GM18498 (cell line): Measurements from ENCODE around the gene IZUMO4.
"Not testable (repeated sequence)": the region's sequence is repeated elsewhere in the genome, so short reads cannot be mapped to it uniquely, and the experiment has no call there.

Experiments
- ATAC-seq: cut with Tn5 transposase; IDR thresholded peaks from one replicate; pipeline ENCODE4 v1.9.1; 2021; ENCODE audit warnings: mild to moderate bottlenecking, moderate library complexity; ENCODE audit not compliant: unreplicated experiment

IZUMO4 gene

GRCh38 chr19:2122251-2122650 lies 25.5 kb downstream of the IZUMO4 start:
- ATAC-seq, result no peak

GRCh38 chr19:2122982-2123381 lies 26.3 kb downstream of the IZUMO4 start:
- ATAC-seq, result no peak

GRCh38 chr19:2123682-2124387 lies 27.1 kb downstream of the IZUMO4 start:
- ATAC-seq, result no peak

- ATAC-seq, result no peak
Observed at GRCh38 chr19:2126879-2127518, 30.3 kb downstream of the IZUMO4 start.

- ATAC-seq, result no peak
Observed at GRCh38 chr19:2127758-2128157, 31.0 kb downstream of the IZUMO4 start.

GRCh38 chr19:2128252-2128651 lies 31.5 kb downstream of the IZUMO4 start:
- not testable (repeated sequence) for ATAC-seq

GRCh38 chr19:2129022-2129421 lies 32.3 kb downstream of the IZUMO4 start:
- no peak for ATAC-seq

GRCh38 chr19:2129486-2129885 lies 32.8 kb downstream of the IZUMO4 start:
- no peak for ATAC-seq

GRCh38 chr19:2129892-2130770 lies 33.4 kb downstream of the IZUMO4 start:
- ATAC-seq, result no peak

- ATAC-seq, result not testable (repeated sequence)
Observed at GRCh38 chr19:2131012-2131975, 34.6 kb downstream of the IZUMO4 start.

GRCh38 chr19:2132191-2132590 lies 35.5 kb downstream of the IZUMO4 start:
- ATAC-seq, result no peak

- ATAC-seq, result no peak
Observed at GRCh38 chr19:2132731-2133490, 36.2 kb downstream of the IZUMO4 start.

GRCh38 chr19:2135474-2136402 lies 39.0 kb downstream of the IZUMO4 start:
- ATAC-seq, result no peak

- ATAC-seq, result no peak
Observed at GRCh38 chr19:2136796-2137195, 40.1 kb downstream of the IZUMO4 start.

- no peak for ATAC-seq
Observed at GRCh38 chr19:2138061-2138728, 41.5 kb downstream of the IZUMO4 start.

GRCh38 chr19:2139385-2140137 lies 42.8 kb downstream of the IZUMO4 start:
- ATAC-seq, result no peak

GRCh38 chr19:2140138-2140569 lies 43.4 kb downstream of the IZUMO4 start:
- ATAC-seq, result no peak
